CD4-positive, alpha-beta T cell treated with Interleukin-1 beta for 1 hour (primary cell): ENCODE results near the gene POMC.
"Not testable (repeated sequence)": the region's sequence is repeated elsewhere in the genome, so short reads cannot be mapped to it uniquely, and the experiment has no call there.

Experiments used
- DNase-seq, 2 donors: peaks; one replicate each; pipeline ENCODE4 v3.0.0-alpha.2; 2020 to 2022

Gene POMC

GRCh38 chr2:25131567-25132298 is 36.6 kb downstream of the POMC start:
- no peak for DNase-seq

- DNase-seq = no peak
Measured at GRCh38 chr2:25131253-25131566, 37.2 kb downstream of the POMC start.

GRCh38 chr2:25129901-25130520 is 38.4 kb downstream of the POMC start:
- DNase-seq = no peak

DNA sequence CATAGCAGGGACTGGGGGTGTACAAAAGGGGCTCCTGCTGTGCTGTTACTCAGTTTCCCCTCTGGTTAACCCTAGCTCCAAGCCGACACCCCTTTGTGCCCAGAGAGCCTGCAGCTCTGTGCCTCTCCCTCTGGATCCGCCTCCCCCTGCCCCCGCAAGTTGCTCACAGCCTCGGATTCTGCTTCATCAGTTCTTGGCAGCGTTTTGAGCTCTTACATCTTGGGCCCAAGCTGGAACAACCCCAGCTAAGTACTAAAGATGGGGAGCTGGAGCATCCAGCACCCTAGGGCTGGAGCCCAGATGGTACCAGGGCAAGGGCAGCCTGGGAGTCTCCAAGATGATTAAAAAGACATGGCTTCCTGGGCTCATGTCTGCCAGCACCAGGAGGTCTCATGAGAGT is 40.7 kb downstream of the POMC start:
- no peak for DNase-seq

GRCh38 chr2:25127071-25127470 is 41.3 kb downstream of the POMC start:
- DNase-seq = not testable (repeated sequence)

DNA sequence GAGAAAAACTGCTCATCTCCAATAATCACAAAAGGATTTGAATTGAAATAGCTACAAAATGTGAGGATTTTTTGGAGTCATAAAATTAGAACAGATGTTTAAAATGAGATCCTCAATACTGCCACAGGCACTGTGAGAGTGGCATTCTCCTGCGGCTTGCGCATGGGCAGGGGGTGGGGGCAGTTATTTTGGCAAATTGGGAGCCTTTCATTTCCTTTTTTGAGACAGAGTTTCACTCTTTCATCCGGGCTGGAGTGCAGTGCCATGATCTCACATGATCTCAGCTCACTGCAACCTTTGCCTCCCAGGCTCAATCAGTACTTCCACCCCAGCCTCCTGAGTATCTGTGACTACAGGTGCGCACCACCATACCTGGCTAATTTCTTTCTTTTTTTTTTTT is 42.4 kb downstream of the POMC start:
- DNase-seq = no peak

GRCh38 chr2:25125189-25125588 is 43.2 kb downstream of the POMC start:
- no peak for DNase-seq

GRCh38 chr2:25123682-25124081 is 44.7 kb downstream of the POMC start:
- no peak for DNase-seq

DNA sequence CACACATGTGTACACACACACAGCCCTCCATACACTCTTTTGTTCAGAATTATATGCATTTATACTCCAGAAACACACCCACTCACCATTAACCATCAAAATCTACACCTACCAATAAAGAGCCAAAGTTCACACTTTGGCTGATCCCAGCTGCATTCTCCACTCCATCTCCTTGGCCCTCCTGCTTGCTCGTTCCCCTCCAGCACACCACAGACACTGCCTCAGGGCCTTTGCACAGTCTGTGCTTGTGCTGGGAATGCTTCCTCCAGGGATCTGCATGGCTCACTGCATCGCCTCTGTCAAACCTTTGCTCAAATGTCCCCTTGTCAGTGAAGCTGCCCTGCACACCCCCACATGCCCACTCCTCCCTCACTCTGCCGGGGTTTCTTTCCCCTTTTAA is 46.0 kb downstream of the POMC start:
- no peak for DNase-seq

DNA sequence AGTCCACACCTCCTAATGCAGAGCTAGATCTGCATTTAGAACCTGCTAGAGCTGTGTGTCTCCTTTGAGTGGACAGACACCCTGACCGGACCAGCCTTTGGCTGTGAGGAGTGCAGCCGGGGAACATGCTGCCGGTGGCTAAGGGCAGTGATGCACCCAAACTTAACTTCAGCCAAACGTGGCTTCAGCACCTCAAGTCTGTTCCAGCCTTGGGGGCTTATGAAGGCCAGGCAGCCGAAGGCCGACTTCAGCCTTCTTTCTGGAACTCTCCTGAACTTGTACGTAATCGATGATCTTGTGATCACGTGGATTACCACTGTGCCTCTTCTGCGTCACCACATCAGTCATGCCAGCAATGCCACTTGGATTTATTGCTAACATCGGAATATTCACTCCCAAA is 49.1 kb downstream of the POMC start:
- no peak for DNase-seq

- DNase-seq = no peak
Measured at GRCh38 chr2:25116956-25117355, 51.4 kb downstream of the POMC start.

GRCh38 chr2:25115902-25116301 is 52.5 kb downstream of the POMC start:
- DNase-seq = no peak

DNA sequence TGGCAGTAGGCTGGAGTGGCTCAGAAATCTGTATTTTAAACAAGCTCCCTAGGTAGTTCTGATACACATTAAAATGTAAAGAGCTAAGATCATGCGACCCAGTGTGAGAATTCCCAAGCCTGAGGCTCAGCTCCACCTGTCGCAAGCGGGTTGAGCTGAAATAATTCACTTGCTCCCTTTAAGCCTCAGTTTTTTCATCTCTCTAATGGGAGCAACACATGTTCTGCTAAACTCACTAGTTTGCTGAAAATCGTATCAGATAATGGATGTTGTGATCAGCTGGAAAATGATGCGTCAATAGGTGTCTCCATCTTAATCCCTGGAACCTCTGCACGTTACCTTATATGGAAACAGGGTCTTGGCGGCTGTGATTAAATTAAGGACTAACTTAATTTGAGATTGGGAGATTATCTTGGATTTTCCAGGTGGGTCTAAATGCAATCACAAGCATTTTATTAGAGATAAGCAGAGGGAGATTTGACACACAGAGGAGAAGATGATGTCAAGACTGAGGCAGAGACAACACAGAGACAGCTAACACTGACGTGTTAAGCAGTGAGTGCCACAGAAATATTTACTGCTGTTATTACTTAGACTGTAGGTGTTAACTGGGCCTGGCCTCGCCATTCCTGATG is 53.0 kb downstream of the POMC start:
- no peak for DNase-seq

DNA sequence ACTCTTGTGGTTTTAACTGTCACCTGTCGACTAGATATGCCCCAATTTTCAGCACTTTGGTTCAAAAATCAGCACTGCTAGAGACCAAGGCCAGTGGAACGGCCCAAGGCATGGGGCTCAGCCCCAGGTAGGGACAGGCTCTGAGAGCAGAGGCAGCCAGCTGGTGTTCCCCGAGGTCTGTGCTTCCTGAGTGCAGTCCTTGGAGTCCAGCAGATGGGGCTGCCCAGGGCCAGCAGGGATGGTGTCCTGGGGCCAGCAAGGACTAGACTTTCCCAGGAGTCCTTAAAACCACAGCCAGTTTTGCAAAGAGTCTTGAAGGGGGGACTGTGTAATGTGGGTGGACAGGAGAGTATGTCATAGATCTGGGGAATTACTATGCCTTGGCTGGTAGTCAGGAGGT is 56.3 kb downstream of the POMC start:
- DNase-seq = no peak
